ENCODE data around the gene ZNF275. TPM values are rescaled to one million over a fixed set of nuclear protein-coding genes. Genes with fewer than 3 reads are reported as not detected.

The ZNF275 gene
- total and polyA plus RNA-seq, 10 of the 15 experiments (the other 5 are each of a cell fraction or from before 2014, with no cell fraction given): 1.3 to 17.4 (median 6.2) TPM

GRCh38 chrX:153336988-153337387 is 3.0 kb downstream of the ZNF275 start:
- H3K9ac ChIP-seq (ENCODE audit: control insufficient read depth, insufficient read depth, low read length): no peak overlapping the region
- ChIA-PET SMC1A (ENCODE audit: uncharacterized antibody, unreplicated experiment) (no interaction called here), CTCF (no interaction called here), POLR2A (interaction anchor here (0.6 kb wide), 1 partner anchor 542 kb away, joined by 3 read pairs; no protein-coding TSS in a partner anchor), RAD21 (ENCODE audit: unreplicated experiment) (no interaction called here)
- DNase-seq (ENCODE audit: low read depth, low spot score) (no peak), ATAC-seq (no peak), FAIRE-seq (no peak)
- H3K4me3 ChIP-seq: no peak overlapping the region
- H3K27ac ChIP-seq (ENCODE audit: control insufficient read depth, insufficient read depth): no peak overlapping the region
- no peak for TF ChIP-seq RB1 (IDR thresholded peaks at IDR 0.05; ENCODE audit: borderline replicate concordance)
- no peak for TF ChIP-seq PRDM15 (CRISPR knock-in tag; IDR thresholded peaks at IDR 0.05)
- TF ChIP-seq MEF2A (IDR thresholded peaks at IDR 0.05; ENCODE audit: insufficient read depth, low read depth, low read length): no peak
- TF ChIP-seq NKRF (conservative IDR thresholded peaks at IDR 0.05): no peak
- no peak for TF ChIP-seq RUNX3 (IDR thresholded peaks at IDR 0.05; ENCODE audit: low read length)
- TF ChIP-seq PKNOX1 (IDR thresholded peaks at IDR 0.05): no peak
- peak; percentile 75 for TF ChIP-seq HSF1 (IDR thresholded peaks at IDR 0.05; ENCODE audit: low read depth, low read length)
- WGBS (ENCODE audit: insufficient coverage, insufficient replicate concordance, low lambda C conversion rate, missing lambda C conversion rate): 65% methylated on average over 5 of the region's 5 CpGs
- peaks cover 39% of the 10 kb centered on the region for H3K79me2 ChIP-seq (ENCODE audit: control insufficient read depth, insufficient read depth, low read length)
- in situ Hi-C loops (cut with MboI): no loop called here
- intact Hi-C loops (cut with micrococcal nuclease; ENCODE audit: unreplicated experiment): no loop called here
- no TSS peak for BruUV-seq (replicated peaks)
- no peaks in the 10 kb centered on the region; the same call in 2 of the 3 replicates for H3K9me3 ChIP-seq (replicated peaks; ENCODE audit: control insufficient read depth, insufficient read depth, low read length)
- H4K20me1 ChIP-seq (ENCODE audit: control insufficient read depth, insufficient read depth): no peaks in the 10 kb centered on the region
- no peak overlapping the region for H2AFZ ChIP-seq (ENCODE audit: control insufficient read depth, low read depth, low read length)
- H3K36me3 ChIP-seq (ENCODE audit: control insufficient read depth in 2 of 2, insufficient read depth in 2 of 2, low read length in 1 of 2): no peaks in the 10 kb centered on the region
- no peaks in the 10 kb centered on the region for H3K27me3 ChIP-seq (replicated peaks in 1 of 2; ENCODE audit: control insufficient read depth in 2 of 2, insufficient read depth in 2 of 2, low read length in 1 of 2)
- peak overlapping the region; percentile 63 for H3K4me2 ChIP-seq (ENCODE audit: control insufficient read depth, insufficient read depth)
- H3K4me1 ChIP-seq (ENCODE audit: control insufficient read depth, insufficient read depth, low read length): peaks cover 6% of the 10 kb centered on the region; the same call in 1 of the 2 replicates
